ENCODE measurements around the gene NFAT5.

DNA sequence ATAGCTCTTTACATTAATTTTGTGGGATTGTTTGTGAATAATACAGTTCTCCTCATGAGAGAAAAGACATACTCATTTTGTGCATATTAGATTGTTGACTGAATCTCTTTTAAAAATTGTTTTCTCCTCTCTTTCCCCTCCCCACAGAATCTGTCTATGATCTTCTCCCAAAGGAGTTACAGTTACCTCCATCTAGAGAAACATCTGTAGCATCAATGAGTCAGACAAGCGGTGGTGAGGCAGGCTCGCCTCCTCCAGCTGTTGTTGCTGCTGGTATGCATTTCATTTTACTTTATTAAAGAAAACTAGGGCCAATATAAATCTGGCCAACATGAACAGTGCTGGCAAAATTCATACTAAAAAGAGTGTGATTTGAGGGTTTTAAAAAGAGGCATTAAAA lies 60.5 kb downstream of the NFAT5 start:
- TF ChIP-seq RAD21 (IDR thresholded peaks at IDR 0.05; ENCODE audit: low read depth) (no peak), EP300 (IDR thresholded peaks at IDR 0.05; ENCODE audit: borderline replicate concordance) (no peak), NFIC (IDR thresholded peaks at IDR 0.05) (no peak), FOXM1 (IDR thresholded peaks at IDR 0.05; ENCODE audit: borderline replicate concordance, low read depth) (no peak), TEAD4 (IDR thresholded peaks at IDR 0.05) (no peak), YY1 (IDR thresholded peaks at IDR 0.05; ENCODE audit: low read depth) (no peak), EGR1 (IDR thresholded peaks at IDR 0.05) (no peak)
- TF ChIP-seq, protein P1, sequence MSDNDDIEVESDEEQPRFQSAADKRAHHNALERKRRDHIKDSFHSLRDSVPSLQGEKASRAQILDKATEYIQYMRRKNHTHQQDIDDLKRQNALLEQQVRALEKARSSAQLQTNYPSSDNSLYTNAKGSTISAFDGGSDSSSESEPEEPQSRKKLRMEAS (IDR thresholded peaks at IDR 0.05) = no peak
- TF ChIP-seq, protein P2, sequence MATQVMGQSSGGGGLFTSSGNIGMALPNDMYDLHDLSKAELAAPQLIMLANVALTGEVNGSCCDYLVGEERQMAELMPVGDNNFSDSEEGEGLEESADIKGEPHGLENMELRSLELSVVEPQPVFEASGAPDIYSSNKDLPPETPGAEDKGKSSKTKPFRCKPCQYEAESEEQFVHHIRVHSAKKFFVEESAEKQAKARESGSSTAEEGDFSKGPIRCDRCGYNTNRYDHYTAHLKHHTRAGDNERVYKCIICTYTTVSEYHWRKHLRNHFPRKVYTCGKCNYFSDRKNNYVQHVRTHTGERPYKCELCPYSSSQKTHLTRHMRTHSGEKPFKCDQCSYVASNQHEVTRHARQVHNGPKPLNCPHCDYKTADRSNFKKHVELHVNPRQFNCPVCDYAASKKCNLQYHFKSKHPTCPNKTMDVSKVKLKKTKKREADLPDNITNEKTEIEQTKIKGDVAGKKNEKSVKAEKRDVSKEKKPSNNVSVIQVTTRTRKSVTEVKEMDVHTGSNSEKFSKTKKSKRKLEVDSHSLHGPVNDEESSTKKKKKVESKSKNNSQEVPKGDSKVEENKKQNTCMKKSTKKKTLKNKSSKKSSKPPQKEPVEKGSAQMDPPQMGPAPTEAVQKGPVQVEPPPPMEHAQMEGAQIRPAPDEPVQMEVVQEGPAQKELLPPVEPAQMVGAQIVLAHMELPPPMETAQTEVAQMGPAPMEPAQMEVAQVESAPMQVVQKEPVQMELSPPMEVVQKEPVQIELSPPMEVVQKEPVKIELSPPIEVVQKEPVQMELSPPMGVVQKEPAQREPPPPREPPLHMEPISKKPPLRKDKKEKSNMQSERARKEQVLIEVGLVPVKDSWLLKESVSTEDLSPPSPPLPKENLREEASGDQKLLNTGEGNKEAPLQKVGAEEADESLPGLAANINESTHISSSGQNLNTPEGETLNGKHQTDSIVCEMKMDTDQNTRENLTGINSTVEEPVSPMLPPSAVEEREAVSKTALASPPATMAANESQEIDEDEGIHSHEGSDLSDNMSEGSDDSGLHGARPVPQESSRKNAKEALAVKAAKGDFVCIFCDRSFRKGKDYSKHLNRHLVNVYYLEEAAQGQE (IDR thresholded peaks at IDR 0.05; ENCODE audit: low read depth) = no peak

All from Ishikawa (cell line).